H1 (cell line): ENCODE data around the gene WWC1. TPM values are rescaled to one million over a fixed set of nuclear protein-coding genes. Genes with fewer than 3 reads are reported as not detected.

Experiments used
- CTCF ChIA-PET: fragments of 300-600 bp; sonication (Branson Sonifier 250); formaldehyde crosslinking; loops from one replicate; lab custom pipeline; 2021; ENCODE audit not compliant: partially characterized antibody; lab: Charles Lee
- POLR2A ChIA-PET: fragments of 300-600 bp; sonication (Branson Sonifier 250); formaldehyde crosslinking; loops from one replicate; lab custom pipeline; 2021; ENCODE audit warnings: inconsistent platforms; ENCODE audit not compliant: partially characterized antibody; lab: Charles Lee
- DNase-seq, 2 experiments: peaks; one replicate each; pipeline versions ENCODE4 v3.0.0 to v3.0.0-alpha.2; 2010 to 2022; ENCODE audit warnings: low spot score in 2 of 2, low read depth in 1 of 2, mixed read lengths in 1 of 2
- FAIRE-seq: peaks from 2 replicates; lab custom pipeline; 2011; peaks lifted over from hg19 to GRCh38; lab: Jason Lieb, UNC
- H2AFZ ChIP-seq: 2 replicates; pipeline ENCODE4 v1.8.1; 2012; ENCODE audit warnings: low read length, inconsistent platforms
- H2AK5ac ChIP-seq: 2 replicates; pipeline ENCODE4 v1.6.1; 2013; ENCODE audit warnings: low read depth, low read length
- H2BK120ac ChIP-seq: replicated peaks from 2 replicates; pipeline ENCODE3; 2013; ENCODE audit warnings: low read depth, low read length, inconsistent platforms
- H2BK12ac ChIP-seq: 2 replicates; pipeline ENCODE4 v1.6.1; 2013; ENCODE audit warnings: low read depth, low read length
- H2BK15ac ChIP-seq: 2 replicates; pipeline ENCODE4 v1.6.1; 2013; ENCODE audit warnings: low read length
- H2BK20ac ChIP-seq: 2 replicates; pipeline ENCODE4 v1.6.1; 2013; ENCODE audit warnings: low read length
- H2BK5ac ChIP-seq: 2 replicates; pipeline ENCODE4 v1.6.1; 2013; ENCODE audit warnings: low read depth, low read length
- H3K14ac ChIP-seq: 2 replicates; pipeline ENCODE4 v1.6.1; 2013; ENCODE audit warnings: inconsistent platforms; ENCODE audit not compliant: insufficient read length
- H3K18ac ChIP-seq: 2 replicates; pipeline ENCODE4 v1.6.1; 2013; ENCODE audit warnings: low read length; ENCODE audit errors: extremely low read depth
- H3K23ac ChIP-seq: 2 replicates; pipeline ENCODE4 v1.6.1; 2013; ENCODE audit warnings: inconsistent platforms; ENCODE audit not compliant: insufficient read length
- H3K23me2 ChIP-seq: 2 replicates; pipeline ENCODE4 v1.6.1; 2013; ENCODE audit warnings: low read depth, low read length
- H3K27ac ChIP-seq: 2 replicates; pipeline ENCODE4 v1.6.1; 2011; ENCODE audit warnings: low read depth, low read length, inconsistent platforms
- H3K27me3 ChIP-seq, 4 experiments: replicated peaks in 1 of 4; 1 replicate in 1 of 4; 2 replicates in 3 of 4; pipeline versions ENCODE4 v1.6.1 to v1.8.1; 2011 to 2013; ENCODE audit warnings: low read length in 3 of 4, mild to moderate bottlenecking in 3 of 4, inconsistent platforms in 2 of 4, mixed read lengths in 2 of 4, moderate library complexity in 1 of 4; ENCODE audit not compliant: control insufficient read depth in 3 of 4, insufficient read depth in 3 of 4; ENCODE audit errors: extremely low read depth in 1 of 4
- H3K36me3 ChIP-seq, 4 experiments: 2 replicates each; pipeline versions ENCODE4 v1.6.1 to v1.8.1; 2011 to 2013; ENCODE audit warnings: mild to moderate bottlenecking in 4 of 4, low read length in 3 of 4, moderate library complexity in 2 of 4, control low read depth in 1 of 4, inconsistent platforms in 1 of 4; ENCODE audit not compliant: insufficient read depth in 4 of 4, control insufficient read depth in 2 of 4
- H3K4ac ChIP-seq: replicated peaks from 2 replicates; pipeline ENCODE3; 2013; ENCODE audit warnings: low read length, low read depth, mixed read lengths, inconsistent platforms; ENCODE audit not compliant: insufficient read length
- H3K4me1 ChIP-seq, 4 experiments: replicated peaks in 1 of 4; 1 replicate in 1 of 4; 2 replicates in 3 of 4; pipeline versions ENCODE4 v1.6.1 to v1.8.1; 2011 to 2013; ENCODE audit warnings: low read length in 3 of 4, inconsistent platforms in 2 of 4, mixed read lengths in 1 of 4; ENCODE audit not compliant: insufficient read depth in 4 of 4, control insufficient read depth in 3 of 4
- H3K4me2 ChIP-seq, 2 experiments: 2 replicates each; pipeline versions ENCODE4 v1.6.1 to v1.8.1; 2011 to 2013; ENCODE audit warnings: low read depth in 2 of 2, low read length in 2 of 2, control low read depth in 1 of 2, inconsistent platforms in 1 of 2, mild to moderate bottlenecking in 1 of 2; ENCODE audit not compliant: insufficient read depth in 1 of 2
- H3K4me3 ChIP-seq, 4 experiments: fragments of 200-600, 300-600 bp in 1 of 4; sonication (generic), shearing (Covaris generic), sonication (Bioruptor Twin) in 1 of 4; 2 replicates each; pipeline versions ENCODE4 v1.5.1 to v1.8.1; 2011 to 2016; ENCODE audit warnings: low read length in 4 of 4, low read depth in 3 of 4, control low read depth in 2 of 4, inconsistent platforms in 2 of 4, mild to moderate bottlenecking in 2 of 4, mixed read lengths in 1 of 4, moderate library complexity in 1 of 4; ENCODE audit not compliant: insufficient read depth in 2 of 4; ENCODE audit errors: extremely low read depth in 1 of 4
- H3K56ac ChIP-seq: replicated peaks from 2 replicates; pipeline ENCODE3; 2013; ENCODE audit warnings: low read depth, mild to moderate bottlenecking, mixed read lengths, low read length, inconsistent platforms; ENCODE audit not compliant: insufficient read length
- H3K79me1 ChIP-seq: 2 replicates; pipeline ENCODE4 v1.6.1; 2013; ENCODE audit warnings: low read depth, low read length, control low read depth
- H3K79me2 ChIP-seq, 2 experiments: 2 replicates each; pipeline versions ENCODE4 v1.6.1 to v1.8.1; 2012 to 2013; ENCODE audit warnings: low read length in 2 of 2, mild to moderate bottlenecking in 2 of 2, inconsistent platforms in 1 of 2; ENCODE audit not compliant: insufficient read depth in 2 of 2, control insufficient read depth in 1 of 2
- H3K9ac ChIP-seq, 4 experiments: replicated peaks in 1 of 4; 1 replicate in 1 of 4; 2 replicates in 3 of 4; pipeline versions ENCODE4 v1.6.1 to v1.8.1; 2011 to 2013; ENCODE audit warnings: low read depth in 3 of 4, low read length in 3 of 4, control low read depth in 2 of 4, mild to moderate bottlenecking in 2 of 4, moderate library complexity in 2 of 4, inconsistent platforms in 1 of 4; ENCODE audit errors: extremely low read depth in 1 of 4
- H3K9me3 ChIP-seq, 2 experiments: 2 replicates each; pipeline versions ENCODE4 v1.6.1 to v1.8.1; 2012 to 2013; ENCODE audit warnings: mild to moderate bottlenecking in 2 of 2, moderate library complexity in 2 of 2, control low read depth in 1 of 2, inconsistent platforms in 1 of 2, low read depth in 1 of 2, low read length in 1 of 2, mixed read lengths in 1 of 2; ENCODE audit not compliant: insufficient read depth in 2 of 2
- H4K20me1 ChIP-seq, 2 experiments: replicated peaks in 1 of 2; 2 replicates each; pipeline versions ENCODE3 to v1.8.1; 2011 to 2013; ENCODE audit warnings: inconsistent platforms in 2 of 2, low read length in 2 of 2, mild to moderate bottlenecking in 1 of 2; ENCODE audit not compliant: insufficient read depth in 2 of 2, control insufficient read depth in 1 of 2
- H4K5ac ChIP-seq: 2 replicates; pipeline ENCODE4 v1.6.1; 2013; ENCODE audit warnings: low read length, low read depth, mixed read lengths, inconsistent platforms; ENCODE audit not compliant: insufficient read length
- H4K8ac ChIP-seq: 2 replicates; pipeline ENCODE4 v1.8.0; 2013; ENCODE audit warnings: mild to moderate bottlenecking, moderate library complexity, low read length, inconsistent platforms; ENCODE audit not compliant: insufficient read depth; ENCODE audit errors: extremely low read depth
- H4K91ac ChIP-seq: replicated peaks from 2 replicates; pipeline ENCODE3; 2013; ENCODE audit warnings: low read length, mixed read lengths, inconsistent platforms; ENCODE audit not compliant: insufficient read length
- BACH1 ChIP-seq: IDR thresholded peaks from 2 replicates; pipeline ENCODE4 v1.6.1; 2012; ENCODE audit warnings: low read length, improper control_type of control experiment
- BCL11A ChIP-seq, 2 experiments: IDR thresholded peaks; one replicate each; pipeline ENCODE4 v1.6.1; 2011; ENCODE audit warnings: low read depth in 2 of 2, low read length in 2 of 2, mild to moderate bottlenecking in 2 of 2
- BRCA1 ChIP-seq: IDR thresholded peaks from 2 replicates; pipeline ENCODE4 v1.6.1; 2012; ENCODE audit warnings: low read depth, low read length, improper control_type of control experiment
- CHD1 ChIP-seq: IDR thresholded peaks from 2 replicates; pipeline ENCODE4 v1.6.1; 2012; ENCODE audit warnings: low read depth, low read length, improper control_type of control experiment
- E2F6 ChIP-seq: IDR thresholded peaks from 2 replicates; pipeline ENCODE4 v1.6.1; 2012; ENCODE audit warnings: inconsistent platforms
- EZH2 ChIP-seq: fragments of 200-600 bp; sonication (generic); IDR thresholded peaks from 2 replicates; pipeline ENCODE4 v1.7.1; 2012; ENCODE audit warnings: low read depth, mild to moderate bottlenecking, moderate library complexity, low read length, inconsistent platforms; ENCODE audit not compliant: severe bottlenecking
- JUND ChIP-seq: IDR thresholded peaks from 2 replicates; pipeline ENCODE4 v1.6.1; 2011; ENCODE audit warnings: mild to moderate bottlenecking, improper control_type of control experiment, low read length
- KDM1A ChIP-seq: fragments of 200-600, 300-600 bp; sonication (generic); IDR thresholded peaks from 2 replicates; pipeline ENCODE4 v1.7.1; 2016; ENCODE audit warnings: mild to moderate bottlenecking, low read length, borderline replicate concordance
- RFX5 ChIP-seq: IDR thresholded peaks from 2 replicates; pipeline ENCODE4 v1.6.1; 2011; ENCODE audit warnings: low read depth, low read length, improper control_type of control experiment, borderline replicate concordance
- RNF2 ChIP-seq: fragments of 200-900, 300-1000 bp; sonication (generic); IDR thresholded peaks from 2 replicates; pipeline ENCODE4 v1.7.1; 2016; ENCODE audit warnings: borderline replicate concordance, low read depth, mild to moderate bottlenecking, antibody characterized with exemption, low read length; ENCODE audit not compliant: poor library complexity, severe bottlenecking; ENCODE audit errors: missing control alignments
- RXRA ChIP-seq: IDR thresholded peaks from 2 replicates; pipeline ENCODE4 v1.6.1; 2011; ENCODE audit warnings: low read depth, mild to moderate bottlenecking, low read length, moderate library complexity; ENCODE audit not compliant: insufficient read depth
- SP2 ChIP-seq: IDR thresholded peaks from 2 replicates; pipeline ENCODE4 v1.6.1; 2012; ENCODE audit warnings: mild to moderate bottlenecking, low read length, inconsistent platforms
- SUZ12 ChIP-seq: fragments of 200-600 bp; sonication (generic); IDR thresholded peaks from 2 replicates; pipeline ENCODE4 v1.6.1; 2012; ENCODE audit warnings: mild to moderate bottlenecking, inconsistent platforms, low read length, moderate library complexity, mixed read lengths
- TBP ChIP-seq: IDR thresholded peaks from 2 replicates; pipeline ENCODE4 v1.6.1; 2011; ENCODE audit warnings: low read depth, low read length, improper control_type of control experiment
- WGBS, 2 experiments: shearing (Covaris generic) in 1 of 2; methylation state at CpG; one replicate each; pipeline versions ENCODE4 v1.1.6 to v1.1.7; 2013 to 2015; ENCODE audit warnings: low lambda C conversion rate in 2 of 2, mixed read lengths in 2 of 2, inconsistent platforms in 1 of 2, low coverage in 1 of 2, missing lambda C conversion rate in 1 of 2; ENCODE audit not compliant: insufficient replicate concordance in 2 of 2, insufficient coverage in 1 of 2, insufficient read length in 1 of 2; ENCODE audit errors: extremely low coverage in 1 of 2, missing lambda C conversion rate in 1 of 2; 5-methylcytosine and 5-hydroxymethylcytosine counted together
- polyA plus RNA-seq, 7 experiments: library from polyadenylated mRNA; depleted of rRNA in 3 of 7; stranded (reverse) in 5 of 7; unstranded in 2 of 7; fragments of >200 nt in 5 of 7; fragments of 200-250 nt in 2 of 7; gene quantifications; 1 replicate in 5 of 7; 2 replicates in 1 of 7; 4 replicates in 1 of 7; pipeline versions ENCODE4 v1.2.1 to v1.2.3, GENCODE V29; 2011 to 2013; ENCODE audit warnings: missing spikeins in 2 of 7, mixed read lengths in 2 of 7
- total RNA-seq: library from RNA; stranded (reverse); fragmentation: NEBNext Ultra II Directional; extraction: Animal tissue kit (Norgen Biotek cat#: 25700); gene quantifications from 2 replicates; pipeline ENCODE4 v1.2.1, GENCODE V29; 2021

WWC1 gene
- total and polyA plus RNA-seq, 2 of the 8 experiments (the other 6 are each of a cell fraction or from before 2014, with no cell fraction given) = 16.4 to 41.1 TPM

GRCh38 chr5:168471785-168472184, 180.3 kb downstream of the WWC1 start:
- FAIRE-seq = no peak

More at GRCh38 chr5:168471785-168472184, 180.3 kb downstream of the WWC1 start:
- H3K23me2 ChIP-seq = no peaks in the 10 kb centered on the region
- ChIA-PET POLR2A (no interaction called here), CTCF (interaction anchor here (0.8 to 2.1 kb wide), 5 partner anchors 9 to 203 kb away, joined by 3 to 11 read pairs (median 3); no protein-coding TSS in a partner anchor)
- H2AK5ac ChIP-seq = no peak overlapping the region
- no peaks in the 10 kb centered on the region for H3K79me1 ChIP-seq
- H4K8ac ChIP-seq = no peak overlapping the region
- no peak overlapping the region for H4K91ac ChIP-seq
- H4K20me1 ChIP-seq = no peaks in the 10 kb centered on the region
- H2BK120ac ChIP-seq = no peak overlapping the region
- H3K9ac ChIP-seq = no peak overlapping the region
- H2BK12ac ChIP-seq = no peak overlapping the region
- H2BK15ac ChIP-seq = no peak overlapping the region
- H3K56ac ChIP-seq = no peak overlapping the region
- no peak overlapping the region for H2BK5ac ChIP-seq
- H2AFZ ChIP-seq = no peak overlapping the region
- H3K27me3 ChIP-seq = no peaks in the 10 kb centered on the region
- H2BK20ac ChIP-seq = no peak overlapping the region
- H3K4me3 ChIP-seq = no peak overlapping the region
- no peak overlapping the region for H3K27ac ChIP-seq
- no peak overlapping the region for H4K5ac ChIP-seq
- H3K14ac ChIP-seq = no peak overlapping the region
- no peak overlapping the region for H3K18ac ChIP-seq
- no peaks in the 10 kb centered on the region for H3K4me1 ChIP-seq
- 81% methylated on average over 4 of the region's 4 CpGs; no CpG with 5 or more reads in 1 of the 2 experiments for WGBS, 2 experiments
- TF ChIP-seq TBP = no peak
- no peak for TF ChIP-seq BCL11A (IDR thresholded peaks at IDR 0.05; ENCODE audit: low read depth in 2 of 2, low read length in 2 of 2)
- no peak for TF ChIP-seq EZH2
- TF ChIP-seq BACH1 = no peak
- TF ChIP-seq SUZ12 = no peak
- TF ChIP-seq RNF2 = no peak
- TF ChIP-seq RFX5 = no peak
- TF ChIP-seq JUND = no peak
- no peak for TF ChIP-seq E2F6
- no peak for TF ChIP-seq SP2
- no peak for TF ChIP-seq BRCA1
- TF ChIP-seq RXRA = no peak
- TF ChIP-seq KDM1A = no peak
- no peak for TF ChIP-seq CHD1
- no peak overlapping the region for H3K23ac ChIP-seq
- H3K79me2 ChIP-seq = no peaks in the 10 kb centered on the region
- H3K4me2 ChIP-seq = no peak overlapping the region
- no peak overlapping the region for H3K4ac ChIP-seq
- peaks cover 3 to 17% (median 10%) of the 10 kb centered on the region in 4 experiments; a peak in 5 of 8 replicates for H3K36me3 ChIP-seq
- DNase-seq = no peak
- H3K9me3 ChIP-seq = no peaks in the 10 kb centered on the region
